ENCODE measurements around the gene SLC25A5.
A peak's percentile ranks its signal among the peaks of the same experiment; 100 is the strongest.

SLC25A5 gene

DNA sequence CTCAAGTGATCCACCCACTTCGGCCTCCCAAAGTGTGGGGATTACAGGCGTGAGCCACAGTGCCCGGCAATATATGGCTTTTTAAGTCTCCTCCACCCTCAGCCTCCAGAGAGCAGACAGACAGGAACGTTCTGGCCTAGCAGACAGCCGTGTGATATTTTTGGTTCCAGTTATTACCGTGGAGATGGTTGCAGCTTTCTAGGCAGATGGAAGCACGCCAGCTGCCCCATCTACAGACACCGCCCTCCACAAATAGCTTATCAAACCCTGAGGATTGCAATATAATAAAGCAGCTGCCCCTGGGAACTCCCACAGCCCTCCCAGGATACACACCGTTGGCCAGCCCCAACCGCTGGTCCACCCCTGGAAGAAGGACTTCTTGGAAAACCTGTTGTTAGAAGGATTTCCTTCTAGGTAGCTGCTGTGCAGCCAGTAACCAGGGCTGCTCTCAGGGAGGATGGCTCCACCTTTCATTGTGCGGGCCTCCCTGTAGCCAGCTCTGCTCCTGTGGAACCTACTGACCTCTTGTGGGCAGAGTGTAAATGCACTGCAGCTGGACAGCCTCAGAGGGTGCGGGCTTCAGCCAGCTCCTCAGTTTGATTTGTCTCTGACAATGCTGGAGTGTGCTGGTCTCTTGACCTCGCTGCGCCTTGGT lies 44.0 kb downstream of the SLC25A5 start:
- no peak for DNase-seq

DNA sequence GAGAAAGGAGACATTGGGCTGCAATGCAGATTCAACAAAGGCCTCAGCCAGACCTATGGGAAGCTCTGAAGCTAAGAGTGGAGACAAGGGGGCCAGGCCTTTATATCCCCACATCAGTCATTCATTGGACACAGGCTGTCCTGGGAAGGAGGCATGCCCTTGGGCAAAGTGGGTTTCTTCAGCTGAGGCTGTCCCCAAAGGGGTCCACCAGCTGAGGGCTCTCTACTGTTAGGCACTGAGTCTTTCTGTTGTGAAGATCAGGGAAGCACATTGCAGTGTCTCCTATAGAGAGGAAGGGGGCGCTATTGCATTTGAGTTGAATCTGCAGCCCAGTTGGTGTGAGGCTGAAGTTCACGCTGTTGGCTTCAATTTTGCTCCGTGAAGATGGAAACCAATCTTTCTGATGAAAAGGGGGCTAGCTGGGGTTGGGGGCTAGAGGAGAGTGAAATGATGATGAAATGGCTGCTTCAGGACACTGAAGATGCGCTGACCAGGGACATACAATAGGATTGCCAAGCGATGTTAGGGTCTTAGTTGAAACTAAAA lies 48.0 kb downstream of the SLC25A5 start:
- DNase-seq: peak in 2 of 4 experiments; percentile 0 to 1

DNA sequence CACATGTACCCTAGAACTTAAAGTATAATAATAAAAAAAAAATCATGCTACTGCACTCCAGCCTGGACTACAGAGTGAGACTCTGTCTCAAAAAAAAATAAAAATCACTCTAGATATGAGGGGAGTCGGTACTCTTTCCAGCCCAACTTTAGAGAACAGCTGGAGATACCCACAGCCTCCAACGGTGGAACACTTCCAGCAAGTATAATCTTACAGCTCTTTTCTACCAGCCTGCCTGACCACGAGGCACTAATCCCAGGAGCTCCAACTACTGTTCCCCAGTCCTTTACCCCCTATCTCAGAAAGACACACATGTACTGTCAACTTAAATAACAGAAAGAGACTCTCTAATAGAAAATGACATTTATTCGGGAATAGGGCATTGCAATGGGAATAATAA lies 50.1 kb downstream of the SLC25A5 start:
- no peak for DNase-seq

All from activated CD4-positive, CD25-positive, alpha-beta regulatory T cell (primary cell).